ACC112 (cell line): ENCODE data around the gene NUDT15.

Experiments used
- H2AFZ ChIP-seq: fragments of 200-600 bp; sonication (generic); one replicate; pipeline ENCODE4 v1.6.0; 2017; ENCODE audit warnings: antibody characterized with exemption, low read length; ENCODE audit not compliant: unreplicated experiment
- H3K27ac ChIP-seq: fragments of 200-600 bp; sonication (generic); 2 replicates; pipeline ENCODE4 v1.5.1; 2014; ENCODE audit warnings: low read depth, mild to moderate bottlenecking, antibody characterized with exemption, low read length, moderate library complexity
- H3K27me3 ChIP-seq: fragments of 200-600 bp; sonication (generic); 2 replicates; pipeline ENCODE4 v1.6.1; 2014; ENCODE audit warnings: mild to moderate bottlenecking, antibody characterized with exemption, low read length, moderate library complexity, mixed read lengths; ENCODE audit not compliant: insufficient read depth
- H3K36me3 ChIP-seq: fragments of 200-600 bp; sonication (generic); 2 replicates; pipeline ENCODE4 v1.6.1; 2016; ENCODE audit warnings: mild to moderate bottlenecking, antibody characterized with exemption, low read length, moderate library complexity, mixed read lengths; ENCODE audit not compliant: insufficient read depth
- H3K4me1 ChIP-seq: fragments of 200-600 bp; sonication (generic); one replicate; pipeline ENCODE4 v1.6.1; 2016; ENCODE audit warnings: low read length, mixed read lengths; ENCODE audit not compliant: insufficient read depth, unreplicated experiment, control insufficient read depth
- H3K4me3 ChIP-seq: fragments of 200-600 bp; sonication (generic); 2 replicates; pipeline ENCODE4 v1.5.1; 2014; ENCODE audit warnings: mild to moderate bottlenecking, low read depth, low read length
- H3K79me2 ChIP-seq: fragments of 200-600 bp; sonication (generic); one replicate; pipeline ENCODE4 v1.6.0; 2016; ENCODE audit warnings: low read length; ENCODE audit not compliant: control insufficient read depth, unreplicated experiment, insufficient read depth

Gene NUDT15

DNA sequence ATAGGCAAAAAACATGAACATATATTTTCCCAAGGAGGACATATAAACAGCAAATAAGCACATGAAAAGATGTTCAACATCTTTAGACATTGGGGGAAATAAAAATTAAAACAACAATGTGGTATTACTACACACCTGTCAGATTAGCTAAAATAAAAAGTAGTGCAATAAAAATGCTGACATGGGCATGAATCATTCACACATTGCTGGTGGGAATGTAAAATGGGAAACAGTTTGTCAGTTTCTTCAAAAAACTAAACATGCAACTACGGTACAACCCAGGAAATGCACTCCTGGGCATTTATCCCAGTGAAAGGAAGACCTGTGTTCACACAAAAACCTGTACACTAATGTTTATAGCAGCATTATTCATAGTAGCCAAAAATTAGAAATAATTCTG lies 31.1 kb upstream of the NUDT15 start:
- Histone ChIP-seq H3K27ac (no peak overlapping the region), H3K79me2 (no peaks in the 10 kb centered on the region), H3K27me3 (no peaks in the 10 kb centered on the region), H3K36me3 (no peaks in the 10 kb centered on the region), H3K4me1 (peaks cover 12% of the 10 kb centered on the region), H2AFZ (no peak overlapping the region), H3K4me3 (no peak overlapping the region)

DNA sequence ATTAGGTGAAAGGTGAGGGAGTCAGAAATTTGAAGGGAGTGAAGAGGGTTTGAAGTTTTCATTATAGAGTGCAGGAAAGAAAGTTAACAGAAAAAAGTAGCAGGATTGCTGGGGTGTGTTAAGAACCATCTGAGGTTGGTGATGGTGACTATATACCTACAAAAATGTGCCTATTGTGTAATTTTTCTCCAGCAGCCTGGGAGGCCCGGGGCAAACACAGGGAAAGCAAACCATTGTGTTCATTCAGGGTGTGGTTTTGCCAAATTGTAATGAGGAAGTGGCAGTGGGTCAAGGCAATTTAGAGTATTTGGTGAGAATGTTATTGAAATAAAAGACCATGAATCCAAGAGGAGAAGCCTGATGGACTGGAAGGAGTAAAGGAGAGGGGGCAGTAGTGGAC lies 28.2 kb upstream of the NUDT15 start:
- Histone ChIP-seq H3K27me3 (no peaks in the 10 kb centered on the region), H3K4me3 (no peak overlapping the region), H3K27ac (peak overlapping the region; percentile 30; the same call in 1 of the 2 replicates), H2AFZ (no peak overlapping the region), H3K4me1 (peaks cover 12% of the 10 kb centered on the region), H3K36me3 (0 out of 2 replicates have a peak, but pooled peaks cover 4% of the 10 kb centered on the region), H3K79me2 (peaks cover 2% of the 10 kb centered on the region)

DNA sequence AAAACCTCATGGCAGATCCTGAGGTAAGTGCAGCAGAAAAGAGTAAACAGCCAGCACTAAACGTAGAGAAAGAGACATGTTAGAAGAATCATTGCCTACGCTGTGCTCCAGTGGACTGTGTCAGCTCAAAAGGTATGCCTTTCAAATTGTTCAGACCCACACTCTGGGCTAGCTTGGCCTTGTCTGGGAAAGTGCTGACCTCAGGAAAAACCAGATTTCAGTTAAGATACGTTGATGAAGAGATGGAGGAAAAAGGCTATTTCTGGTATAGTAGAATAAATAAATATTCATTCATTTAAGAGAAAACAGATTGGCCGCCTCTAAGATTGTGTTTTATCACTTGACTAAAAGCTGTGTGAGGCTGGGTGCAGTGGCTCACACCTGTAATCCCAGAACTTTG lies 26.8 kb upstream of the NUDT15 start:
- no peak overlapping the region for H3K27ac ChIP-seq
- H3K4me1 ChIP-seq: peaks cover 12% of the 10 kb centered on the region
- H3K27me3 ChIP-seq: no peaks in the 10 kb centered on the region
- H2AFZ ChIP-seq: no peak overlapping the region
- 0 out of 2 replicates have a peak, but pooled peaks cover 4% of the 10 kb centered on the region for H3K36me3 ChIP-seq
- no peak overlapping the region for H3K4me3 ChIP-seq
- peaks cover 2% of the 10 kb centered on the region for H3K79me2 ChIP-seq

DNA sequence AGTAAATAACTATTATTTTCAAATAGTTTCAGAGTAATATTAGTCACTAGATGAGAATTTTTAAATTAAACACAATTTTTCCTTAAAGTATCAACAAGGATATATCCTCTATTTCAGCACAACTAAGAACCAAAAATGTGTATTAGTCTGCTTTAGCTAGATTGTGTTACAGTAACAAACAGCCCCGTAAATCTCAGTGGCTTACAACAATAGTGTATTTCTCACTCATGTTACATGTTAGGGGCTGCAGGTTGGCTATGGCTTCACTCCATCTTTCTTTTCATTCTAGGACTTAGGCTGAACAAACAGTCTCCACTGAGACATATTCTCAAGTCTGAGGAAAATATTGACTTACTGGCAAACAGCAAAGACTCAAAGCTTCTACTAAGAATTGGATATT lies 24.9 kb upstream of the NUDT15 start:
- H3K27ac ChIP-seq: no peak overlapping the region
- no peaks in the 10 kb centered on the region for H3K27me3 ChIP-seq
- H3K36me3 ChIP-seq: 0 out of 2 replicates have a peak, but pooled peaks cover 4% of the 10 kb centered on the region
- peaks cover 2% of the 10 kb centered on the region for H3K79me2 ChIP-seq
- H3K4me1 ChIP-seq: peaks cover 12% of the 10 kb centered on the region
- H3K4me3 ChIP-seq: no peak overlapping the region
- no peak overlapping the region for H2AFZ ChIP-seq

DNA sequence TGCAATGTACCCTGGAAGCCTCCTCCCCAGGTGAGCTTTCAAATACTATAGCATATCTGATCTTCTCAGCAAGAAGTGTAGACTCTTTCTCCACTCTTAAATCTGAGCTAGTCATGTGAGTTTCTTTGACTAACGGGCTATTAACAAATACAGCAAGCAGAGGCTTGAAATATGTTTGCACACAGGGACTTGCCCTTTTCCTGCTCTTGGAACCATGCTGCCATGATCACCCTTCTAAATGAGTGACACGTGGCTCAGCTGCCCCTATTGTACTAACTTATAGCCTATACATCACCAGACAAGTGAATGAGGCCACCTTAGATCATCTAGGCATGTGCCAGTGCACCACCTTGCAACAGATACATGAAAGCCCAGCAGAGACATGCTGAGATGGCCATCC lies 23.2 kb upstream of the NUDT15 start:
- H3K4me3 ChIP-seq: no peak overlapping the region
- peaks cover 5% of the 10 kb centered on the region for H3K4me1 ChIP-seq
- H3K27ac ChIP-seq: no peak overlapping the region
- no peak overlapping the region for H2AFZ ChIP-seq
- 0 out of 2 replicates have a peak, but pooled peaks cover 4% of the 10 kb centered on the region for H3K36me3 ChIP-seq
- H3K79me2 ChIP-seq: peaks cover 2% of the 10 kb centered on the region
- no peaks in the 10 kb centered on the region for H3K27me3 ChIP-seq

DNA sequence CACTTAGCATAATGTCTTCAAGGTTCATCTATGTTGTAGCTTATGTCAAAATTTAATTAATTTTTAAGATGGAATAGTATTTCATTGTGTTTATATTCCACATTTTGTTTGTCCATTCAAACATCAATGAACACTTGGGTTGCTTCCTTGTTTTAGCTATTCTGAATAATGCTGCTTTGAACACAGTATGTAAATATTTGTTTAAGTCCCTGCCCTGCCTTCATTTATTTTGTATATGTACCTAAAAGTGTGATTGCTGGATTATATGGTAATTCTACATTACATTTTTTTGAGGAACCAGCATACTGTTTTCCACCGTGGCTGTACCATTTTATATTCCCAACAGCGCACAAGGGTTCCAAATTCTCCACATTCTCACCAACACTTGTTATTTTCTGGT lies 18.9 kb upstream of the NUDT15 start:
- Histone ChIP-seq H3K27ac (no peak overlapping the region), H3K79me2 (no peaks in the 10 kb centered on the region), H3K4me1 (no peaks in the 10 kb centered on the region), H3K4me3 (no peak overlapping the region), H2AFZ (no peak overlapping the region), H3K36me3 (no peaks in the 10 kb centered on the region), H3K27me3 (no peaks in the 10 kb centered on the region)

DNA sequence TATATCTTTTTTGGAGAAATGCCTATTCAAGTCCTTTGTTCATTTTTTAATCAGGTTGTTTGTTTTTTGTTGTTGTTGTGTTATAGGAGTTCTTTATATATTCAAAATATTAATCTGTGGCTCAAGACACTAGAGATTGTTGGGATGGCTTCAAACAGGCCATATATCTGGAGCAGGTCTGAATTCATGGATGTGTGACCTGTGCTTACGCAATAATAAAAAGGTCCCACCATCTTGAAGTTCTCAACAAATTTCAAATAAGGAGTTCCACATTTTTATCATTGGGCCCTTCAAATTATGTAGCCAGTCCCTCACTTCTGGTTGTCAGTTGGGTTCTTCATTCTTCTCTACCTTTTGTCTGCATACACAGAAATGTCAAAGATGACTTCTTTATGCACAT lies 17.7 kb upstream of the NUDT15 start:
- Histone ChIP-seq H3K36me3 (no peaks in the 10 kb centered on the region), H3K27ac (no peak overlapping the region), H3K27me3 (no peaks in the 10 kb centered on the region), H3K79me2 (no peaks in the 10 kb centered on the region), H3K4me1 (no peaks in the 10 kb centered on the region), H3K4me3 (no peak overlapping the region), H2AFZ (no peak overlapping the region)

DNA sequence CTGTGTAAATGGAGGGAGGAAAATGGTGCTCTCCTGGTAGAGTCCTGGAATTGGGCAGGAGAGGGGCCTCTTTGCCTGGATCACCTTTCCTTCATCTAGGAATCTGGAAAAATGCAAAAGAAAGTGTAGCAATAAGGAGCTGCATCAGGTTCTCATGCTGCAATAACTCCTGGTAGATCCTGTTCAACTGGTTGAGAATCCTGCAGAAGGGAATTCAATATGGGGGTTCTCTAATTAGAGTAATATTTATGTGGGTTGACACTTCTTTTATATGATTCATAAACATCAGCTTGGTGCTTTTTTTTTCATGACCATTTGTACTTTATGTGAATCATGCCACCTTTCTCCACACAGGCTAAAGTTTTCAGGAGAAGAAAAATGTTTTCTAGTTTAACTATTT lies 9.5 kb upstream of the NUDT15 start:
- H3K27me3 ChIP-seq: no peaks in the 10 kb centered on the region
- 0 out of 2 replicates have a peak, but pooled peaks cover 9% of the 10 kb centered on the region for H3K36me3 ChIP-seq
- no peak overlapping the region for H3K4me3 ChIP-seq
- no peaks in the 10 kb centered on the region for H3K79me2 ChIP-seq
- H3K27ac ChIP-seq: no peak overlapping the region
- no peak overlapping the region for H2AFZ ChIP-seq
- H3K4me1 ChIP-seq: no peaks in the 10 kb centered on the region

DNA sequence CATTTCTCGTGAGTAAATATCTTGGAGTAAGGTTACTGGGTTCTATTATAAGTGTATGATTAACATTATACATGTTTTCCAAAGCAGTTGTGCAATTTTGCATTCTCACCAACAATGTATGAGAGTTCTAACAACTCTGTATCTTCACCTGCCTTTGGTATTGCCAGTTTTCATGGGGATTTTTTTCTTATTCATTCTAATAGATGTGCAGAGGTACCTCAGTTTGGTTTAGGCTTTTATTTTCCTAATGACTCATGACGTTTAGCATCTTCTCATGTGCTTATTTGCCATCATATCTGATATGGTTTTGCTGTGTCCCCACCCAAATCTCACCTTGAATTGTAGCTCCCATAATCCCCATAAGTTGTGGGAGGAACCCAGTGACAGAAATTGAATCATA lies 7.7 kb upstream of the NUDT15 start:
- Histone ChIP-seq H3K4me1 (no peaks in the 10 kb centered on the region), H3K27me3 (no peaks in the 10 kb centered on the region), H3K36me3 (0 out of 2 replicates have a peak, but pooled peaks cover 9% of the 10 kb centered on the region), H3K27ac (no peak overlapping the region), H2AFZ (no peak overlapping the region), H3K79me2 (no peaks in the 10 kb centered on the region), H3K4me3 (no peak overlapping the region)

DNA sequence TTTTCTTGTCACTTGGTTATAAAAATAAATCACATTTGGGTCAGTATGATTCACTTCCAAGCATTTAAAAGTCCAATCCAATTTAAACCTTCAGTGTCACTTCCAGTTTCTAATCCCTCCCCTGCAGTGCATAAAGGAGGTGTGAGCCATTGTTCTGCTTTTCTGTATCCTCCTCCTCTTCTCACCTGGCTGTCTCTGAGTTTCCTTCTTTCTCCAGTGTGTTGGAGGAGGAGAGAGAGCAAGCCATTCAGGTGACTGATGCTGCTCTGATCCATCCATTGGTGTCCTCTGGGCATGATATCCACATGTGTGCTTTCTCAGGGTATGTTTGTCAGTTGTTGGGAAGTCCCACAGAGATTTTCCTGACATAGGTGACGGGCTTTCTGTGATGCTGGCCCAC lies 1.2 kb downstream of the NUDT15 start:
- Histone ChIP-seq H3K79me2 (peaks cover 21% of the 10 kb centered on the region), H3K27ac (peak overlapping the region; percentile 89; the same call in 1 of the 2 replicates), H3K4me3 (peak overlapping the region; percentile 89), H3K27me3 (no peaks in the 10 kb centered on the region), H3K36me3 (peaks cover 12% of the 10 kb centered on the region; the same call in 1 of the 2 replicates), H3K4me1 (peaks cover 23% of the 10 kb centered on the region), H2AFZ (no peak overlapping the region)

DNA sequence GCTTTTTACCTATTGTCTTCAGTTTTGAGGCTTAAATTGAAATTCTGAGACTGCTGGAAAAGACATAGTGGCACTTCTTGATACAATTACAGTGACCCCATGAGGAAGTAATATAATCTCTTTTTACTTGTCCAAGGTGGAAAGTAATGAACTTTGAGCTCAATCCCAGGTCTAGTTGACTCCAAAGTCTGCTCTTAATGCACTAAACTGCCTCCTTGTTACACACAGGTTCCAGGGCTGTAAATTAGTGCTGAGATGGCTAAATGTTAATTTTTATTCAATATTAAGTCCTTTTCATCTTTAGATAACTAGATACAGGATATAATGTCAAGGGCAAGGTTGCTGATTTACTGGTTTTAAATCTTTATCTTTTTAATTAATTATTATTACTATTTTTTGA lies 2.5 kb downstream of the NUDT15 start:
- no peaks in the 10 kb centered on the region for H3K27me3 ChIP-seq
- H3K27ac ChIP-seq: no peak overlapping the region
- H3K79me2 ChIP-seq: peaks cover 21% of the 10 kb centered on the region
- no peak overlapping the region for H2AFZ ChIP-seq
- peaks cover 12% of the 10 kb centered on the region; the same call in 1 of the 2 replicates for H3K36me3 ChIP-seq
- no peak overlapping the region for H3K4me3 ChIP-seq
- H3K4me1 ChIP-seq: peaks cover 29% of the 10 kb centered on the region
